GM12878 (cell line): ENCODE results near the gene RHOT1. TPM values are rescaled to one million over a fixed set of nuclear protein-coding genes. Genes with fewer than 3 reads are reported as not detected.

Experiments
- E2F4 ChIP-seq: IDR thresholded peaks from 2 replicates; pipeline ENCODE4 v1.6.1; 2012; ENCODE audit warnings: low read depth, low read length, improper control_type of control experiment
- E4F1 ChIP-seq: fragments of 450-650 bp; IDR thresholded peaks from 2 replicates; pipeline ENCODE4 v1.6.1; 2018; ENCODE audit warnings: borderline replicate concordance, mild to moderate bottlenecking; ENCODE audit not compliant: partially characterized antibody
- GATAD2B ChIP-seq: fragments of 450-650 bp; conservative IDR thresholded peaks from 2 replicates; pipeline ENCODE4 v1.6.1; 2017; ENCODE audit warnings: low read depth, mild to moderate bottlenecking, moderate library complexity
- HDGF ChIP-seq: fragments of 450-650 bp; IDR thresholded peaks from 2 replicates; pipeline ENCODE4 v1.6.1; 2016; ENCODE audit warnings: antibody characterized with exemption
- IKZF2 ChIP-seq, 2 experiments: fragments of 450-650 bp; IDR thresholded peaks; 2 replicates each; pipeline ENCODE4 v1.6.1; 2017; ENCODE audit warnings: mild to moderate bottlenecking in 2 of 2, moderate library complexity in 2 of 2
- JUNB ChIP-seq: IDR thresholded peaks from 2 replicates; pipeline ENCODE4 v1.6.1; 2016; ENCODE audit warnings: antibody characterized with exemption, mild to moderate bottlenecking
- JUND ChIP-seq: IDR thresholded peaks from 2 replicates; pipeline ENCODE4 v1.6.1; 2012; ENCODE audit warnings: low read depth, mild to moderate bottlenecking, low read length, improper control_type of control experiment, moderate library complexity
- POLR2A ChIP-seq: IDR thresholded peaks from 2 replicates; pipeline ENCODE4 v1.6.1; 2011; ENCODE audit warnings: low read depth, mild to moderate bottlenecking, low read length
- RCOR1 ChIP-seq: conservative IDR thresholded peaks from 2 replicates; pipeline ENCODE4 v1.6.1; 2012; ENCODE audit warnings: low read depth, low read length, improper control_type of control experiment
- SIX5 ChIP-seq: IDR thresholded peaks from 2 replicates; pipeline ENCODE4 v1.6.1; 2011; ENCODE audit warnings: mild to moderate bottlenecking, low read depth, low read length, moderate library complexity; ENCODE audit not compliant: severe bottlenecking
- SKIL ChIP-seq: fragments of 450-650 bp; IDR thresholded peaks from 2 replicates; pipeline ENCODE4 v1.6.1; 2017; ENCODE audit warnings: mild to moderate bottlenecking, low read depth, inconsistent platforms; ENCODE audit not compliant: poor library complexity, severe bottlenecking
- SMARCA5 ChIP-seq: fragments of 450-650 bp; IDR thresholded peaks from 2 replicates; pipeline ENCODE4 v1.6.1; 2017; ENCODE audit warnings: mild to moderate bottlenecking
- SPI1 ChIP-seq: IDR thresholded peaks from 2 replicates; pipeline ENCODE4 v1.6.1; 2011; ENCODE audit warnings: low read depth, mild to moderate bottlenecking, low read length, moderate library complexity, borderline replicate concordance; ENCODE audit not compliant: insufficient read depth
- SREBF1 ChIP-seq: IDR thresholded peaks from 2 replicates; pipeline ENCODE4 v1.6.1; 2012; ENCODE audit warnings: mild to moderate bottlenecking, low read length
- YBX1 ChIP-seq: fragments of 450-650 bp; IDR thresholded peaks from 2 replicates; pipeline ENCODE4 v1.6.1; 2016; ENCODE audit warnings: antibody characterized with exemption
- YY1 ChIP-seq: IDR thresholded peaks from 2 replicates; pipeline ENCODE4 v1.6.1; 2011; ENCODE audit warnings: low read depth, mild to moderate bottlenecking, low read length
- ZBTB11 ChIP-seq: fragments of 450-650 bp; formaldehyde crosslinking; IDR thresholded peaks from 2 replicates; pipeline ENCODE4 v1.5.0; 2022; ENCODE audit warnings: mild to moderate bottlenecking, missing genetic modification characterization
- ZBTB4 ChIP-seq: fragments of 450-650 bp; formaldehyde crosslinking; IDR thresholded peaks from 2 replicates; pipeline ENCODE4 v1.4.0; 2022; ENCODE audit warnings: mild to moderate bottlenecking, moderate library complexity
- polyA plus RNA-seq, 11 experiments: library from polyadenylated mRNA; depleted of rRNA in 4 of 11; unstranded in 6 of 11; stranded (reverse) in 5 of 11; fragments of >200 nt; fragmentation: Nextera tagmentation in 4 of 11; fragmentation: Illumina TruSeq in 1 of 11; extraction: Ambion mirVana in 4 of 11; extraction: Trizol in 1 of 11; gene quantifications; 1 replicate in 1 of 11; 2 replicates in 10 of 11; pipeline versions ENCODE4 v1.2.1 to v1.2.3, GENCODE V29; 2011 to 2016; ENCODE audit warnings: inconsistent platforms in 2 of 11, missing spikeins in 2 of 11, low read depth in 1 of 11
- total RNA-seq, 4 experiments: library from RNA; depleted of rRNA in 3 of 4; stranded (reverse); fragments of >200 nt in 3 of 4; fragmentation: Illumina TruSeq in 1 of 4; extraction: Trizol in 1 of 4; gene quantifications; 2 replicates each; pipeline versions ENCODE4 v1.2.1 to v1.2.3, GENCODE V29; 2013 to 2021

The RHOT1 gene
- total and polyA plus RNA-seq, 10 of the 15 experiments (the other 5 are each of a cell fraction or from before 2014, with no cell fraction given) = 13.3 to 68.2 (median 22.8) TPM

GRCh38 chr17:32127158-32127897, 15.0 kb upstream of the RHOT1 start (continued):
- TF ChIP-seq SIX5 = no peak
- no peak for TF ChIP-seq HDGF
- TF ChIP-seq E2F4 = no peak
- peak; percentile 61 for TF ChIP-seq GATAD2B
- TF ChIP-seq SMARCA5 = no peak
- no peak for TF ChIP-seq SKIL
- TF ChIP-seq SPI1 = no peak
- TF ChIP-seq RCOR1 = no peak
- peak; percentile 83 for TF ChIP-seq POLR2A
- no peak for TF ChIP-seq JUNB
- TF ChIP-seq SREBF1 = no peak
- TF ChIP-seq JUND = no peak
- TF ChIP-seq ZBTB11 (CRISPR knock-in tag) = no peak
- TF ChIP-seq YBX1 = no peak
- peak; percentile 66 to 69 for TF ChIP-seq IKZF2 (IDR thresholded peaks at IDR 0.05)
- TF ChIP-seq ZBTB4 (CRISPR knock-in tag) = no peak
- no peak for TF ChIP-seq E4F1
- TF ChIP-seq YY1 = no peak
